A549 (cell line): Measurements from ENCODE around the gene ODAD4. TPM values are rescaled to one million over a fixed set of nuclear protein-coding genes. Genes with fewer than 3 reads are reported as not detected.
A peak's percentile ranks its signal among the peaks of the same experiment; 100 is the strongest.

Experiments
- ATAC-seq, 2 experiments: fragments of 200-7000 bp in 1 of 2; fragments of >200 bp in 1 of 2; cut with Nextera tagmentation in 1 of 2; cut with Tn5 transposase in 1 of 2; 3 replicates each; pipeline versions ENCODE4 v1.8.0 to v1.9.1; 2018 to 2020; ENCODE audit warnings: mild to moderate bottlenecking in 1 of 2, moderate library complexity in 1 of 2
- CTCF ChIA-PET: fragments of 300-600 bp; sonication (Branson Sonifier 250); formaldehyde crosslinking; extraction: SDS; loops from one replicate; lab custom pipeline; 2021; ENCODE audit warnings: antibody characterized with exemption, inconsistent platforms; lab: Yijun Ruan, JAX
- POLR2A ChIA-PET: fragments of 350-600 bp; formaldehyde crosslinking; extraction: SDS; loops from one replicate; lab custom pipeline; 2021; ENCODE audit warnings: antibody characterized with exemption, inconsistent platforms; lab: Yijun Ruan, JAX
- DNase-seq, 2 experiments: peaks; one replicate each; pipeline versions ENCODE4 v3.0.0 to v3.0.0-alpha.2; 2011 to 2016; ENCODE audit warnings: low read depth in 1 of 2, low spot score in 1 of 2
- FAIRE-seq: peaks from 2 replicates; lab custom pipeline; 2011; peaks lifted over from hg19 to GRCh38; lab: Jason Lieb, UNC
- H3K27ac ChIP-seq, 2 experiments: fragments of >200 bp; sonication (Bioruptor Twin); formaldehyde crosslinking; 3 replicates each; pipeline ENCODE4 v1.5.1; 2016 to 2017
- H3K4me1 ChIP-seq: fragments of >200 bp; sonication (Bioruptor Twin); formaldehyde crosslinking; 3 replicates; pipeline ENCODE4 v1.6.1; 2016
- H3K4me2 ChIP-seq: fragments of >200 bp; sonication (Bioruptor Twin); formaldehyde crosslinking; 3 replicates; pipeline ENCODE4 v1.6.1; 2016
- H3K4me3 ChIP-seq: fragments of >200 bp; sonication (Bioruptor Twin); formaldehyde crosslinking; 3 replicates; pipeline ENCODE4 v1.5.1; 2016
- H3K9me3 ChIP-seq: fragments of >200 bp; sonication (Bioruptor Twin); formaldehyde crosslinking; 3 replicates; pipeline ENCODE4 v1.6.1; 2016
- BCL3 ChIP-seq: fragments of >200 bp; sonication (Bioruptor Twin); formaldehyde crosslinking; IDR thresholded peaks from 3 replicates; pipeline ENCODE4 v1.6.1; 2016
- CEBPB ChIP-seq, 2 experiments: fragments of >200 bp in 1 of 2; sonication (Bioruptor Twin) in 1 of 2; formaldehyde crosslinking in 1 of 2; IDR thresholded peaks; 2 replicates each; pipeline ENCODE4 v1.6.1; 2012 to 2016
- CHD4 ChIP-seq: fragments of 200-600 bp; sonication (generic); IDR thresholded peaks from 2 replicates; pipeline ENCODE4 v1.6.1; 2016; ENCODE audit warnings: antibody characterized with exemption, mild to moderate bottlenecking, borderline replicate concordance
- EP300 ChIP-seq, 2 experiments: fragments of >200 bp; sonication (Bioruptor Twin); formaldehyde crosslinking; IDR thresholded peaks; 2 replicates in 1 of 2; 3 replicates in 1 of 2; pipeline ENCODE4 v1.6.1; 2016 to 2017
- FOSL2 ChIP-seq, 2 experiments: fragments of 450-650 bp in 1 of 2; fragments of >200 bp in 1 of 2; sonication (Bioruptor Twin) in 1 of 2; formaldehyde crosslinking; IDR thresholded peaks; 2 replicates each; pipeline versions ENCODE4 v1.5.0 to v1.6.1; 2016 to 2020; ENCODE audit warnings: mild to moderate bottlenecking in 1 of 2, moderate library complexity in 1 of 2
- FOXS1 ChIP-seq: fragments of 250-450 bp; sonication (Bioruptor Pico); IDR thresholded peaks from 2 replicates; pipeline ENCODE4 v1.5.0; 2020; ENCODE audit warnings: mild to moderate bottlenecking, moderate library complexity
- GATA3 ChIP-seq: IDR thresholded peaks from 2 replicates; pipeline ENCODE4 v1.6.1; 2012; ENCODE audit warnings: borderline replicate concordance
- HEYL ChIP-seq: fragments of 250-450 bp; sonication (Bioruptor Pico); IDR thresholded peaks from 2 replicates; pipeline ENCODE4 v1.8.0; 2021; ENCODE audit warnings: mild to moderate bottlenecking, moderate library complexity
- HOXB13 ChIP-seq: fragments of 250-450 bp; sonication (Bioruptor Pico); IDR thresholded peaks from 2 replicates; pipeline ENCODE4 v1.5.0; 2020; ENCODE audit warnings: low read depth, mild to moderate bottlenecking, moderate library complexity
- HOXB5 ChIP-seq: fragments of 250-450 bp; sonication (Bioruptor Pico); IDR thresholded peaks from 2 replicates; pipeline ENCODE4 v1.5.0; 2020; ENCODE audit warnings: mild to moderate bottlenecking, moderate library complexity
- JUN ChIP-seq, 2 experiments: fragments of >200 bp; sonication (Bioruptor Twin); formaldehyde crosslinking; IDR thresholded peaks; 2 replicates in 1 of 2; 3 replicates in 1 of 2; pipeline ENCODE4 v1.6.1; 2016 to 2017
- NR3C1 ChIP-seq: fragments of >200 bp; sonication (Bioruptor Twin); formaldehyde crosslinking; IDR thresholded peaks from 3 replicates; pipeline ENCODE4 v1.6.1; 2017
- PHF8 ChIP-seq: fragments of 200-600 bp; sonication (generic); IDR thresholded peaks from 2 replicates; pipeline ENCODE4 v1.6.1; 2016; ENCODE audit warnings: low read depth, mild to moderate bottlenecking, antibody characterized with exemption, moderate library complexity, borderline replicate concordance
- POLR2A ChIP-seq: IDR thresholded peaks from 2 replicates; pipeline ENCODE4 v1.6.1; 2012; ENCODE audit warnings: mild to moderate bottlenecking, low read length
- POLR2AphosphoS2 ChIP-seq: conservative IDR thresholded peaks from 2 replicates; pipeline ENCODE4 v1.6.1; 2012; ENCODE audit warnings: low read length, improper control_type of control experiment, inconsistent platforms
- RNF2 ChIP-seq: fragments of 200-600 bp; sonication (generic); IDR thresholded peaks from 2 replicates; pipeline ENCODE4 v1.6.1; 2016; ENCODE audit warnings: low read depth, mild to moderate bottlenecking, antibody characterized with exemption, moderate library complexity, borderline replicate concordance
- SREBF2 ChIP-seq: fragments of 450-650 bp; IDR thresholded peaks from 2 replicates; pipeline ENCODE4 v1.6.1; 2014; ENCODE audit warnings: mild to moderate bottlenecking, moderate library complexity
- TFCP2L1 ChIP-seq: fragments of 250-450 bp; sonication (Bioruptor Pico); IDR thresholded peaks from 2 replicates; pipeline ENCODE4 v1.5.0; 2021; ENCODE audit warnings: mild to moderate bottlenecking
- ZFP36 ChIP-seq: fragments of 450-650 bp; IDR thresholded peaks from 2 replicates; pipeline ENCODE4 v1.6.1; 2014; ENCODE audit warnings: borderline replicate concordance; ENCODE audit not compliant: partially characterized antibody
- ZSCAN20 ChIP-seq: fragments of 250-450 bp; sonication (Bioruptor Pico); IDR thresholded peaks from 2 replicates; pipeline ENCODE4 v1.8.0; 2022; ENCODE audit warnings: mild to moderate bottlenecking, moderate library complexity
- WGBS: methylation state at CpG from one replicate; pipeline ENCODE4 v1.1.6; 2017; ENCODE audit errors: missing lambda C conversion rate; 5-methylcytosine and 5-hydroxymethylcytosine counted together
- polyA plus RNA-seq, 4 experiments: library from polyadenylated mRNA; depleted of rRNA in 3 of 4; stranded (reverse); fragments of >200 nt; fragmentation: RNase III in 1 of 4; extraction: RNeasy Plus Mini Kit Qiagen cat#74134 plus additional on column Dnase treatment in 1 of 4; gene quantifications; 2 replicates in 3 of 4; 3 replicates in 1 of 4; pipeline ENCODE4 v1.2.3, GENCODE V29; 2011 to 2017
- TF ChIP-seq, protein P1 (sequence below): fragments of 250-450 bp; sonication (Bioruptor Pico); IDR thresholded peaks from 2 replicates; pipeline ENCODE4 v1.5.0; 2020; ENCODE audit warnings: low read depth, mild to moderate bottlenecking, moderate library complexity
- TF ChIP-seq, protein P2 (sequence below): IDR thresholded peaks from 2 replicates; pipeline ENCODE4 v1.6.1; 2012; ENCODE audit warnings: low read depth, borderline replicate concordance
- TF ChIP-seq, protein P3 (sequence below): fragments of 200-600 bp; sonication (generic); IDR thresholded peaks from 2 replicates; pipeline ENCODE4 v1.6.1; 2016; ENCODE audit warnings: antibody characterized with exemption, mild to moderate bottlenecking, moderate library complexity
- TF ChIP-seq, protein P4 (sequence below): IDR thresholded peaks from 2 replicates; pipeline ENCODE4 v1.6.1; 2012

ODAD4 gene
- polyA plus RNA-seq, 2 of the 4 experiments (the other 2 are of a cell fraction): 2.0 to 2.3 TPM

GRCh38 chr17:41973408-41973811 lies 43.0 kb downstream of the ODAD4 start:
- no peak overlapping the region for H3K4me3 ChIP-seq
- no peak for TF ChIP-seq NR3C1
- TF ChIP-seq JUN (IDR thresholded peaks at IDR 0.05): 0 out of 5 replicates have a peak, but pooled peaks of 1 of the 2 experiments have one; percentile 2
- H3K4me1 ChIP-seq: 0 out of 3 replicates have a peak, but pooled peaks cover 7% of the 10 kb centered on the region
- 85% methylated on average over 15 of the region's 19 CpGs for WGBS
- ATAC-seq (no peak), FAIRE-seq (no peak), DNase-seq (no peak)
- POLR2A ChIA-PET: interaction anchor here (1.1 kb wide), 1 partner anchor 38 kb away, joined by 4 read pairs; no protein-coding TSS in a partner anchor
- no peak overlapping the region for H3K27ac ChIP-seq
- H3K9me3 ChIP-seq: no peaks in the 10 kb centered on the region
- no peak overlapping the region for H3K4me2 ChIP-seq
- CTCF ChIA-PET: interaction anchor here (0.6 to 29.5 kb wide), 10 partner anchors 9 to 432 kb away, joined by 3 to 378 read pairs (median 6); partner anchors contain the start of genes CNP, DNAJC7, KCNH4 and NKIRAS2

DNA sequence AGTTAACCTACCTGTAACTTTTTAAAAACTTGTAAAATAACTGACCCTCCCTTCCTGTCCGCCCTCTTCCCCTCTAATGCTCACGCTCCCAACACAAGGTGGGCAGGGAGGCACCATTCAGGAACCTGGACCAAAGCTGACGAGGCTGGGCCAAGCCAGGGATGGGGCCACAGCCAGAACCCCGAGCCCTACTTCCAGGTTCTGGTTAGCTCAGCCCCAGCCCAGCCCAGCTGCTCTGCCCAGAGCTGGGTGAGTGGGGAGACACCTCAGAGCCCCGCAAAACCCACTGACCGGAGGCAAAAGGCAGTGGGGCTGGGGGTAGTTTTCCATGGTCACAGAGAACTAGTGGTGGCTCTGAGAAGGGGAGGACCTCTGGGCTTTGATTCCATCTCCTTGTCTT lies 43.6 kb downstream of the ODAD4 start:
- FAIRE-seq: no peak
- ATAC-seq: no peak
- H3K4me3 ChIP-seq: no peak overlapping the region
- H3K4me1 ChIP-seq: 0 out of 3 replicates have a peak, but pooled peaks cover 7% of the 10 kb centered on the region
- POLR2A ChIA-PET: interaction anchor here (1.0 kb wide), 1 partner anchor 44 kb away, joined by 3 read pairs; no protein-coding TSS in a partner anchor
- H3K9me3 ChIP-seq: no peaks in the 10 kb centered on the region
- 79% methylated on average over 6 of the region's 6 CpGs for WGBS
- CTCF ChIA-PET: interaction anchor here (1.0 to 29.5 kb wide), 6 partner anchors 9 to 156 kb away, joined by 3 to 378 read pairs (median 10); partner anchors contain the start of genes CNP, DNAJC7 and NKIRAS2
- no peak for DNase-seq
- no peak overlapping the region for H3K4me2 ChIP-seq
- TF ChIP-seq FOSL2 (IDR thresholded peaks at IDR 0.05) (no peak), FOSL2 (CRISPR knock-in tag; IDR thresholded peaks at IDR 0.05) (no peak), HOXB13 (CRISPR knock-in tag) (no peak), JUN (IDR thresholded peaks at IDR 0.05) (no peak), NR3C1 (no peak), FOXS1 (CRISPR knock-in tag) (no peak), POLR2A (no peak), POLR2AphosphoS2 (no peak), ZSCAN20 (CRISPR knock-in tag) (no peak), ZFP36 (no peak), PHF8 (no peak), HOXB5 (CRISPR knock-in tag) (no peak), EP300 (IDR thresholded peaks at IDR 0.05) (no peak), TFCP2L1 (no peak)
- TF ChIP-seq, protein P1, sequence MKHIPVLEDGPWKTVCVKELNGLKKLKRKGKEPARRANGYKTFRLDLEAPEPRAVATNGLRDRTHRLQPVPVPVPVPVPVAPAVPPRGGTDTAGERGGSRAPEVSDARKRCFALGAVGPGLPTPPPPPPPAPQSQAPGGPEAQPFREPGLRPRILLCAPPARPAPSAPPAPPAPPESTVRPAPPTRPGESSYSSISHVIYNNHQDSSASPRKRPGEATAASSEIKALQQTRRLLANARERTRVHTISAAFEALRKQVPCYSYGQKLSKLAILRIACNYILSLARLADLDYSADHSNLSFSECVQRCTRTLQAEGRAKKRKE (CRISPR knock-in tag): no peak
- TF ChIP-seq, protein P2, sequence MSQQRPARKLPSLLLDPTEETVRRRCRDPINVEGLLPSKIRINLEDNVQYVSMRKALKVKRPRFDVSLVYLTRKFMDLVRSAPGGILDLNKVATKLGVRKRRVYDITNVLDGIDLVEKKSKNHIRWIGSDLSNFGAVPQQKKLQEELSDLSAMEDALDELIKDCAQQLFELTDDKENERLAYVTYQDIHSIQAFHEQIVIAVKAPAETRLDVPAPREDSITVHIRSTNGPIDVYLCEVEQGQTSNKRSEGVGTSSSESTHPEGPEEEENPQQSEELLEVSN: no peak
- H3K27ac ChIP-seq: no peak overlapping the region

DNA sequence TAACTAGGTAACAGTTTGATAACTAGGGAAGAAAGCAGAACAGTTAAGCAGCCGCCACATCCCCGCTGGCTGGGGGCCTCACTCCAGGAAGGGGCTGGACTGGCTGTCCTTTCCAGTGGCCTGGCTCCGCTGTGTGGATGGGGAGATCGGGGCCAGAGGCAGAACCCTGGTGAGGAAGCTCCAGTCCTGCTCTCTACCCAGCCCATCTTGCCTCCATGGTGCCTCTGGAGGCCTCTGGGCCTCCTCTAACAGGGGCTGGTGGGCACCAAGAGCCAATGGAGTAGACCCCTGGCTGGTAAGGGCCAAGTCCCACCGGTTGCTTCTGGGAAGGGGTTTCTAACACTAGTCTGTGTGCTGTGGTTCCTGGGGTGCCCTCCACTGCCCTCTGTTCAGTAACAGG lies 44.2 kb downstream of the ODAD4 start:
- WGBS: 91% methylated on average over 4 of the region's 5 CpGs

More for the DNA sequence above, 44.2 kb downstream of the ODAD4 start:
- no peaks in the 10 kb centered on the region for H3K9me3 ChIP-seq
- CTCF ChIA-PET: interaction anchor here (0.8 to 29.5 kb wide), 7 partner anchors 9 to 244 kb away, joined by 3 to 378 read pairs (median 7); partner anchors contain the start of genes CNP, DNAJC7 and NKIRAS2
- H3K27ac ChIP-seq: no peak overlapping the region
- no peak for TF ChIP-seq RNF2
- TF ChIP-seq, protein P3, sequence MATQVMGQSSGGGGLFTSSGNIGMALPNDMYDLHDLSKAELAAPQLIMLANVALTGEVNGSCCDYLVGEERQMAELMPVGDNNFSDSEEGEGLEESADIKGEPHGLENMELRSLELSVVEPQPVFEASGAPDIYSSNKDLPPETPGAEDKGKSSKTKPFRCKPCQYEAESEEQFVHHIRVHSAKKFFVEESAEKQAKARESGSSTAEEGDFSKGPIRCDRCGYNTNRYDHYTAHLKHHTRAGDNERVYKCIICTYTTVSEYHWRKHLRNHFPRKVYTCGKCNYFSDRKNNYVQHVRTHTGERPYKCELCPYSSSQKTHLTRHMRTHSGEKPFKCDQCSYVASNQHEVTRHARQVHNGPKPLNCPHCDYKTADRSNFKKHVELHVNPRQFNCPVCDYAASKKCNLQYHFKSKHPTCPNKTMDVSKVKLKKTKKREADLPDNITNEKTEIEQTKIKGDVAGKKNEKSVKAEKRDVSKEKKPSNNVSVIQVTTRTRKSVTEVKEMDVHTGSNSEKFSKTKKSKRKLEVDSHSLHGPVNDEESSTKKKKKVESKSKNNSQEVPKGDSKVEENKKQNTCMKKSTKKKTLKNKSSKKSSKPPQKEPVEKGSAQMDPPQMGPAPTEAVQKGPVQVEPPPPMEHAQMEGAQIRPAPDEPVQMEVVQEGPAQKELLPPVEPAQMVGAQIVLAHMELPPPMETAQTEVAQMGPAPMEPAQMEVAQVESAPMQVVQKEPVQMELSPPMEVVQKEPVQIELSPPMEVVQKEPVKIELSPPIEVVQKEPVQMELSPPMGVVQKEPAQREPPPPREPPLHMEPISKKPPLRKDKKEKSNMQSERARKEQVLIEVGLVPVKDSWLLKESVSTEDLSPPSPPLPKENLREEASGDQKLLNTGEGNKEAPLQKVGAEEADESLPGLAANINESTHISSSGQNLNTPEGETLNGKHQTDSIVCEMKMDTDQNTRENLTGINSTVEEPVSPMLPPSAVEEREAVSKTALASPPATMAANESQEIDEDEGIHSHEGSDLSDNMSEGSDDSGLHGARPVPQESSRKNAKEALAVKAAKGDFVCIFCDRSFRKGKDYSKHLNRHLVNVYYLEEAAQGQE: no peak
- no peak for TF ChIP-seq CHD4
- TF ChIP-seq FOSL2 (IDR thresholded peaks at IDR 0.05): no peak
- TF ChIP-seq FOSL2 (CRISPR knock-in tag; IDR thresholded peaks at IDR 0.05): no peak
- no peak for TF ChIP-seq POLR2AphosphoS2
- TF ChIP-seq POLR2A: no peak
- no peak for TF ChIP-seq HEYL (CRISPR knock-in tag)
- TF ChIP-seq GATA3: no peak
- TF ChIP-seq, protein P1 (CRISPR knock-in tag): no peak
- TF ChIP-seq JUN (IDR thresholded peaks at IDR 0.05): no peak
- TF ChIP-seq, protein P4, sequence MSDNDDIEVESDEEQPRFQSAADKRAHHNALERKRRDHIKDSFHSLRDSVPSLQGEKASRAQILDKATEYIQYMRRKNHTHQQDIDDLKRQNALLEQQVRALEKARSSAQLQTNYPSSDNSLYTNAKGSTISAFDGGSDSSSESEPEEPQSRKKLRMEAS: no peak
- no peak for TF ChIP-seq EP300 (IDR thresholded peaks at IDR 0.05)
- no peak for TF ChIP-seq CEBPB (IDR thresholded peaks at IDR 0.05)
- TF ChIP-seq TFCP2L1: no peak
- TF ChIP-seq HOXB13 (CRISPR knock-in tag): no peak
- no peak for TF ChIP-seq NR3C1
- TF ChIP-seq BCL3: no peak
- no peak for TF ChIP-seq PHF8
- no peak for TF ChIP-seq SREBF2
- DNase-seq (no peak), ATAC-seq (no peak; a peak in 1 of 6 replicates), FAIRE-seq (no peak)
- H3K4me3 ChIP-seq: no peak overlapping the region
- POLR2A ChIA-PET: interaction anchor here (1.0 to 1.4 kb wide), 2 partner anchors 8 to 43 kb away, joined by 3 to 4 read pairs; partner anchors contain the start of gene CNP
- no peak overlapping the region for H3K4me2 ChIP-seq
- H3K4me1 ChIP-seq: 0 out of 3 replicates have a peak, but pooled peaks cover 7% of the 10 kb centered on the region
